ENCODE results near the gene MYH14. TPM values are rescaled to one million over a fixed set of nuclear protein-coding genes. Genes with fewer than 3 reads are reported as not detected.

The MYH14 gene
- total RNA-seq, 1 experiment from 2014 or later: 0.84 TPM

- H3K4me3 ChIP-seq (ENCODE audit: low read depth, low read length, poor library complexity, severe bottlenecking): no peak overlapping the region
- ChIA-PET POLR2A (ENCODE audit: low non-redundant PET) (no interaction called here), CTCF (no interaction called here)
- TF ChIP-seq, protein P1, sequence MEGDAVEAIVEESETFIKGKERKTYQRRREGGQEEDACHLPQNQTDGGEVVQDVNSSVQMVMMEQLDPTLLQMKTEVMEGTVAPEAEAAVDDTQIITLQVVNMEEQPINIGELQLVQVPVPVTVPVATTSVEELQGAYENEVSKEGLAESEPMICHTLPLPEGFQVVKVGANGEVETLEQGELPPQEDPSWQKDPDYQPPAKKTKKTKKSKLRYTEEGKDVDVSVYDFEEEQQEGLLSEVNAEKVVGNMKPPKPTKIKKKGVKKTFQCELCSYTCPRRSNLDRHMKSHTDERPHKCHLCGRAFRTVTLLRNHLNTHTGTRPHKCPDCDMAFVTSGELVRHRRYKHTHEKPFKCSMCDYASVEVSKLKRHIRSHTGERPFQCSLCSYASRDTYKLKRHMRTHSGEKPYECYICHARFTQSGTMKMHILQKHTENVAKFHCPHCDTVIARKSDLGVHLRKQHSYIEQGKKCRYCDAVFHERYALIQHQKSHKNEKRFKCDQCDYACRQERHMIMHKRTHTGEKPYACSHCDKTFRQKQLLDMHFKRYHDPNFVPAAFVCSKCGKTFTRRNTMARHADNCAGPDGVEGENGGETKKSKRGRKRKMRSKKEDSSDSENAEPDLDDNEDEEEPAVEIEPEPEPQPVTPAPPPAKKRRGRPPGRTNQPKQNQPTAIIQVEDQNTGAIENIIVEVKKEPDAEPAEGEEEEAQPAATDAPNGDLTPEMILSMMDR (conservative IDR thresholded peaks at IDR 0.05; ENCODE audit: low read depth, low read length): no peak
- TF ChIP-seq EZH2 (IDR thresholded peaks at IDR 0.05; ENCODE audit: borderline replicate concordance, low read depth, low read length, poor library complexity, severe bottlenecking): no peak
- intact Hi-C loops (cut with micrococcal nuclease; ENCODE audit: unreplicated experiment): no loop called here
- no peak overlapping the region for H3K27ac ChIP-seq (ENCODE audit: low read depth, low read length, poor library complexity, severe bottlenecking)
- H3K4me1 ChIP-seq (ENCODE audit: insufficient read depth, low read length, poor library complexity, severe bottlenecking): no peaks in the 10 kb centered on the region
- peaks cover 4% of the 10 kb centered on the region for H3K9me3 ChIP-seq (ENCODE audit: low read depth, low read length, poor library complexity, severe bottlenecking)
- DNase-seq (ENCODE audit: low spot score): no peak
- no peaks in the 10 kb centered on the region for H3K27me3 ChIP-seq (replicated peaks; ENCODE audit: insufficient read depth, low read depth, low read length, poor library complexity)
- no TSS peak for BruUV-seq (replicated peaks)
- no peaks in the 10 kb centered on the region for H3K36me3 ChIP-seq (ENCODE audit: insufficient read depth, low read length, poor library complexity, severe bottlenecking)
These were observed 19.4 kb downstream of the MYH14 start for GRCh38 chr19:50222691-50223438.

DNA sequence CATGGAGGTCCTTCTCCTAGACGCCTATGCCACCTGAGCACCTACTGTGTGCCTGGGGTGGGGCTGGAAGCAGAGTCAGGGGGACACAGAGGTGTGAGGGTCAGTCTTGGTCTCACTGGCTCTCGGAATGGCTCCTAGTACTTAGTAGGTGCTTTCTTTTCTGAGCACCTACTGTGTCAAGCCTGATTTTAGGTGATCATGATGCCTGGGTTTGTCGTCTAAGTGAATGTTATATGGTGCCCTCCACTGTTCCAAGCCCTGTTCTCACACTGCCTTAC is 20.0 kb downstream of the MYH14 start:
- H3K4me1 ChIP-seq (ENCODE audit: insufficient read depth, low read length, poor library complexity, severe bottlenecking): no peaks in the 10 kb centered on the region
- ChIA-PET POLR2A (ENCODE audit: low non-redundant PET) (no interaction called here), CTCF (no interaction called here)
- no peaks in the 10 kb centered on the region for H3K36me3 ChIP-seq (ENCODE audit: insufficient read depth, low read length, poor library complexity, severe bottlenecking)
- H3K9me3 ChIP-seq (ENCODE audit: low read depth, low read length, poor library complexity, severe bottlenecking): peaks cover 4% of the 10 kb centered on the region
- no TSS peak for BruUV-seq (replicated peaks)
- intact Hi-C loops (cut with micrococcal nuclease; ENCODE audit: unreplicated experiment): no loop called here
- no peak overlapping the region for H3K27ac ChIP-seq (ENCODE audit: low read depth, low read length, poor library complexity, severe bottlenecking)
- H3K4me3 ChIP-seq (ENCODE audit: low read depth, low read length, poor library complexity, severe bottlenecking): no peak overlapping the region
- TF ChIP-seq, protein P1 (conservative IDR thresholded peaks at IDR 0.05; ENCODE audit: low read depth, low read length): no peak
- TF ChIP-seq EZH2 (IDR thresholded peaks at IDR 0.05; ENCODE audit: borderline replicate concordance, low read depth, low read length, poor library complexity, severe bottlenecking): no peak
- H3K27me3 ChIP-seq (replicated peaks; ENCODE audit: insufficient read depth, low read depth, low read length, poor library complexity): no peaks in the 10 kb centered on the region
- DNase-seq (ENCODE audit: low spot score): no peak

- ChIA-PET POLR2A (ENCODE audit: low non-redundant PET) (no interaction called here), CTCF (no interaction called here)
- Histone ChIP-seq H3K9me3 (ENCODE audit: low read depth, low read length, poor library complexity, severe bottlenecking) (peaks cover 4% of the 10 kb centered on the region), H3K4me1 (ENCODE audit: insufficient read depth, low read length, poor library complexity, severe bottlenecking) (no peaks in the 10 kb centered on the region), H3K4me3 (ENCODE audit: low read depth, low read length, poor library complexity, severe bottlenecking) (no peak overlapping the region), H3K36me3 (ENCODE audit: insufficient read depth, low read length, poor library complexity, severe bottlenecking) (no peaks in the 10 kb centered on the region), H3K27me3 (replicated peaks; ENCODE audit: insufficient read depth, low read depth, low read length, poor library complexity) (no peaks in the 10 kb centered on the region), H3K27ac (ENCODE audit: low read depth, low read length, poor library complexity, severe bottlenecking) (no peak overlapping the region)
- BruUV-seq (replicated peaks): no TSS peak
- no peak for DNase-seq (ENCODE audit: low spot score)
- intact Hi-C loops (cut with micrococcal nuclease; ENCODE audit: unreplicated experiment): no loop called here
- no peak for TF ChIP-seq EZH2 (IDR thresholded peaks at IDR 0.05; ENCODE audit: borderline replicate concordance, low read depth, low read length, poor library complexity, severe bottlenecking)
- TF ChIP-seq, protein P1 (conservative IDR thresholded peaks at IDR 0.05; ENCODE audit: low read depth, low read length): no peak
These were observed 21.7 kb downstream of the MYH14 start for GRCh38 chr19:50224986-50225747.

Measured in A673 (cell line).